Measurements from ENCODE around the gene KCNMB4.

DNA sequence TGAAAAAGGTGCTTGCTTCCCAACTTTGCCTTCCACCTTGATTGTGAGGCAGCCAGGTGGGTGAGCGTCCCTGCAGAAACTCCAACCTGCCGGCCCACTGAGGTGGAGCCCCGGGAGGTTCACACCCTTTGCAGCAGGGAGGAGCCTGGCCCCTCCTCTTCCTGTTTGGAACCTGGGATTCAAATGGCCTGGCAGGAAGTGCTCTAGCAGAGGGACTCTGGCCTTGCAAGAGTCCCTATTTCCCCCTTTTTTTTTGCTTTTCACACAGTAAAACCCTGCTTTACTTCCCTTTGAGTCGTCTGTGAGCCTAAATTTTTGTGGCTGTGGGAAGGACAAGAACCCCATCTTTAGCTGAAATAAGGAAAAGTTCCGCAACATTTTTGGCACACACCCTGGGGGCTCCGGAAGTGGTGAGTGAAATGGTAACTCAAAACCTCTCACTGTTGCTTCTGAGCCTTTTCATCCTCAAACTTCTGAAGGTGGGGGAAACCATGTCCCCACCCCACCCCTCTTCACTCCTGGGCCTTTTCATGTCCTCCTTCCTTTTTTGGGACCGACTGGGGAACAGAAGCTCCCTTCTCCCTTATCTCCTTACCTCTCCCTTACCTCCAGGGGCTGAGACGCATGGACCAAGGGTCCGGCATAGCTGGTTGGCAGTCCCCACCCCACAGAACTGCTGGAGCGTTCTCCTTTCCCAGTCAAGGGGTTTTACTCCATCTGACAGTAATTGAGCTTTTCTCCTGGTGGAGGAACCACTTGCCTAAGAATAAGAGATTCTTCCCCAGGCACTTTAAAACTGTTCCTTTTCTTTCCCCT is 102.0 kb downstream of the KCNMB4 start:
- no peak for TF ChIP-seq EP300 (IDR thresholded peaks at IDR 0.05)
- no peak for TF ChIP-seq POLR2AphosphoS5 (IDR thresholded peaks at IDR 0.05)

Data from esophagus muscularis mucosa (tissue), 3 donors.